Neural crest cell (in vitro differentiated cells): ENCODE measurements around the gene DNAH1. TPM values are rescaled to one million over a fixed set of nuclear protein-coding genes. Genes with fewer than 3 reads are reported as not detected.

Source experiments
- DNase-seq: peaks from one replicate; pipeline ENCODE4 v3.0.0; 2021; ENCODE audit warnings: low read depth, mixed read lengths, low spot score
- H3K27ac Mint-ChIP-seq: one replicate; pipeline ENCODE4 v1.8.0; 2021; ENCODE audit warnings: mild to moderate bottlenecking, mixed read lengths; ENCODE audit not compliant: unreplicated experiment
- H3K27me3 Mint-ChIP-seq: 2 replicates; pipeline ENCODE4 v1.8.0; 2021; ENCODE audit warnings: low read depth, mild to moderate bottlenecking, mixed read lengths
- H3K36me3 Mint-ChIP-seq: 2 replicates; pipeline ENCODE4 v1.8.0; 2021; ENCODE audit warnings: low read depth, mild to moderate bottlenecking, mixed read lengths
- H3K4me1 Mint-ChIP-seq: 2 replicates; pipeline ENCODE4 v1.8.0; 2021; ENCODE audit warnings: mixed read lengths
- H3K4me3 Mint-ChIP-seq: one replicate; pipeline ENCODE4 v1.8.0; 2021; ENCODE audit warnings: mild to moderate bottlenecking, mixed read lengths
- H3K9me3 Mint-ChIP-seq: 2 replicates; pipeline ENCODE4 v1.8.0; 2021; ENCODE audit warnings: mixed read lengths
- CTCF ChIP-seq: fragments of 200-600 bp; sonication (generic); conservative IDR thresholded peaks from 2 replicates; pipeline ENCODE4 v1.5.0; 2021; ENCODE audit warnings: antibody characterized with exemption, mild to moderate bottlenecking
- total RNA-seq: library from RNA; stranded (reverse); gene quantifications from 2 replicates; pipeline ENCODE4 v1.2.1, GENCODE V29; 2021

The DNAH1 gene
- total RNA-seq, 1 donor from 2014 or later: 3.2 TPM

GRCh38 chr3:52289747-52290595 is 26.1 kb upstream of the DNAH1 start:
- Mint-ChIP-seq H3K4me1 (peaks cover 10% of the 10 kb centered on the region), H3K9me3 (no peaks in the 10 kb centered on the region), H3K27me3 (no peaks in the 10 kb centered on the region), H3K36me3 (no peaks in the 10 kb centered on the region), H3K27ac (no peak overlapping the region), H3K4me3 (peak overlapping the region; percentile 99)
- TF ChIP-seq CTCF: peak; percentile 27
- DNase-seq: no peak

DNA sequence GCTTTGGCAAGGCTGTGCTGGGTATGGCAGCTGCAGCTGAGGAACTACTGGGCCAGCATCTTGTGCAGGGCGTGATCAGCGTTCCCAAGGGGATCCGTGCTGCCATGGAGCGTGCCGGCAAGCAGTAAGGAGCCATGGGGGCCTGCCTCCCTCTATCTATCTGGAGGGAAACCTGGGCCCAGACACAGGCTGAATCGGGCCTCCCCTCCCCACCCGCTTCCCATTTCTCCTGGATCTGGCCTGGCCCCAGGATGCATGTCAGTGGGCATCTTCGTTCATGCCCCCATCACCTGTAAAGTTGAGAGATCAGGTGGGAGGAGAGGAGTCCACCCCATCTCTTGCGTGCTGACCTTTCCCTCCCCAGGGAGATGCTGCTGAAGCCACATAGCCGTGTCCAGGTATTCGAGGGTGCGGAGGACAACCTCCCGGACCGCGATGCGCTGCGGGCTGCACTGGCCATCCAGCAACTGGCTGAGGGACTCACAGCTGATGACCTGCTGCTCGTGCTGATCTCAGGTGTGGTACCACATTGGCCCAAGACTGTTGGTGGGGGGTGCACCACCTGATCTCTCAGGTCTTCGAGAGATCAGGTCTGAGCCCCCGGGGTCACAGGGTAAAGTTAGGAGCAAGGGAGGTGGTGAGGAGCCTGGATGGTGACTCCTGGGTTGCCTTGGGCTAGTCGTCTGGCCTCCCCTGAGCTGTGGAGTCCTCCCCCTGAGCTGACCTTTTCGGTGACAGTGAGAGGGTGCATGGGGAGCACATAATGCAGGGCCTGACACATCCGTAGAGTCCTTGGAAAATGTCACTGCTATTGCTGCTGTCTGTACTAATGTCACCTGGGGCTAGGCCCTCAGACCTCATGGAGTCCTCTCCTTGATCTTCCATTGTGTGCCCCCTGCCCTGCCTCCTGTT is 25.3 kb upstream of the DNAH1 start:
- TF ChIP-seq CTCF: no peak
- H3K9me3 Mint-ChIP-seq: no peaks in the 10 kb centered on the region
- no peak for DNase-seq
- H3K27ac Mint-ChIP-seq: no peak overlapping the region
- peak overlapping the region; percentile 76 for H3K4me3 Mint-ChIP-seq
- H3K36me3 Mint-ChIP-seq: no peaks in the 10 kb centered on the region
- H3K27me3 Mint-ChIP-seq: no peaks in the 10 kb centered on the region
- H3K4me1 Mint-ChIP-seq: peaks cover 10% of the 10 kb centered on the region

DNA sequence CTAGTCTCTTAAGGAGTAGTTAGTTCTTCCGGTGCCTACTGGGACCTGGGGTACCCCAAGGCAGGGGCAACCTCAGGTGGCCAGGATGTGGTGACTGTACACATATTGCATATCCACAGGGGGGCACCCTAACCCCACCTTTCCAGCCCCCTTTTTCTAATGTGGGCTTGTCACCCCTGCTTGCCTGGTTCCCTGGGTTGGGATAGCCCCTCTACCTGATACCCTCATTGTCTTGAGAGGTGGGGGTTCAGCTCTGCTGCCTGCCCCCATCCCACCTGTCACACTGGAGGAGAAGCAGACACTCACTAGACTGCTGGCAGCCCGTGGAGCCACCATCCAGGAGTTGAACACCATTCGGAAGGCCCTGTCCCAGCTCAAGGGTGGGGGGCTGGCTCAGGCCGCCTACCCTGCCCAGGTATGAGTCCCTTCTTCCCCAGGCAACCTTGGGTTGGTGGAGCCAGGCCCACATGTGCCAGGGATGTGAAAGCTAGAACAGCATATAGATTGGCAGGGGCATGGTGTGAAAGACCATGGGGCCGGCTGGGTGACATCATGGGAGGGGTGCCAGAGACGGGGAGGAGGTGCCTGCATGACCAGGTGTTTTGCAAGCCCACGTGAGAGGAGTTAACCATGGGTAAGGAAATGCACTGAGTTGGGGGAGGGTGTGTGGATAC is 24.5 kb upstream of the DNAH1 start:
- peak overlapping the region; percentile 76 for H3K4me3 Mint-ChIP-seq
- peaks cover 10% of the 10 kb centered on the region for H3K4me1 Mint-ChIP-seq
- H3K27me3 Mint-ChIP-seq: no peaks in the 10 kb centered on the region
- DNase-seq: peak; percentile 58
- H3K9me3 Mint-ChIP-seq: no peaks in the 10 kb centered on the region
- peak; percentile 73 for TF ChIP-seq CTCF
- H3K27ac Mint-ChIP-seq: peak overlapping the region; percentile 76
- no peaks in the 10 kb centered on the region for H3K36me3 Mint-ChIP-seq

DNA sequence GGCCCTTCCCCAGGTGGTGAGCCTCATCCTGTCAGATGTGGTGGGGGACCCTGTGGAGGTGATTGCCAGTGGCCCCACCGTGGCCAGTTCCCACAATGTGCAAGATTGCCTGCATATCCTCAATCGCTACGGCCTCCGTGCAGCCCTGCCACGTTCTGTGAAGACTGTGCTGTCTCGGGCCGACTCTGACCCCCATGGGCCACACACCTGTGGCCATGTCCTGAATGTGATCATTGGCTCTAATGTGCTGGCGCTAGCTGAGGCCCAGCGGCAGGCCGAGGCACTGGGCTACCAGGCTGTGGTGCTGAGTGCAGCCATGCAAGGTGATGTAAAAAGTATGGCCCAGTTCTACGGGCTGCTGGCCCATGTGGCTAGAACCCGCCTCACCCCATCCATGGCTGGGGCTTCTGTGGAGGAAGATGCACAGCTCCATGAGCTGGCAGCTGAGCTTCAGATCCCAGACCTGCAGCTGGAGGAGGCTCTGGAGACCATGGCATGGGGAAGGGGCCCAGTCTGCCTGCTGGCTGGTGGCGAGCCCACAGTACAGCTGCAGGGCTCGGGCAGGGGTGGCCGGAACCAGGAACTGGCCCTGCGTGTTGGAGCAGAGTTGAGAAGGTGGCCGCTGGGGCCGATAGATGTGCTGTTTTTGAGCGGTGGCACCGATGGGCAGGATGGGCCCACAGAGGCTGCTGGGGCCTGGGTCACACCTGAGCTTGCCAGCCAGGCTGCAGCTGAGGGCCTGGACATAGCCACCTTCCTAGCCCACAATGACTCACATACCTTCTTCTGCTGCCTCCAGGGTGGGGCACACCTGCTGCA is 23.7 kb upstream of the DNAH1 start:
- H3K27me3 Mint-ChIP-seq: no peaks in the 10 kb centered on the region
- DNase-seq: no peak
- no peaks in the 10 kb centered on the region for H3K36me3 Mint-ChIP-seq
- H3K27ac Mint-ChIP-seq: no peak overlapping the region
- H3K4me3 Mint-ChIP-seq: no peak overlapping the region
- no peak for TF ChIP-seq CTCF
- no peaks in the 10 kb centered on the region for H3K9me3 Mint-ChIP-seq
- H3K4me1 Mint-ChIP-seq: peaks cover 6% of the 10 kb centered on the region
